ENCODE measurements around the gene JAZF1.
"Not testable (repeated sequence)": the region's sequence is repeated elsewhere in the genome, so short reads cannot be mapped to it uniquely, and the experiment has no call there.

Gene JAZF1

DNA sequence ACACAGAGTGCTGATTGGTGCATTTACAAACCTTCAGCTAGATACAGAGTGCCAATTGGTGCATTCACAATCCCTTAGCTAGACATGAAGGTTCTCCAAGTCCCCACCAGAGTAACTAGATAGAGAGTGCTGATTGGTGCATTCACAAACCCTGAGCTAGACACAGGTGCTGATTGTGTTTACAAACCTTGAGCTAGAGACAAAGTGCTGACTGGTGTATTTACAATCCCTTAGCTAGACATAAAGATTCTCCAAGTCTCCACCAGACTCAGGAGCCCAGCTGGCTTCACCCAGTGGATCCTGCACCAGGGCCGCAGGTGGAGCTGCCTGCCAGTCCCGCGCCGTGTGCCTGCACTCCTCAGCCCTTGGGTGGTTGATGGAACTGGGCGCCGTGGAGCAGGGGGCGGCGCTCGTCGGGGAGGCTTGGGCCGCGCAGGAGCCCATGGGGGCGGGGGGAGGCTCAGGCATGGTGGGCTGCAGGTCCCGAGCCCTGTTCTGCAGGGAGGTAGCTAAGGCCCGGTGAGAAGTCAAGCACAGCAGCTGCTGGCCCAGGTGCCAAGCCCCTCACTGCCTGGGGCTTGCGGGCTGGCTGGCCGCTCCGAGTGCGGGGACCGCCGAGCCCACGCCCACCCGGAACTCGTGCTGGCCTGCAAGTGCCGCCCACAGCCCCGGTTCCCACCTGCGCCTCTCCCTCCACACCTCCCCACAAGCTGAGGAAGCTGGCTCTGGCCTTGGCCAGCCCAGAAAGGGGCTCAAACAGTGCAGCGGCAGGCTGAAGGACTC is 323.7 kb downstream of the JAZF1 start:
- not testable (repeated sequence) for DNase-seq

GRCh38 chr7:27850531-27850930 is 330.1 kb downstream of the JAZF1 start:
- DNase-seq, result no peak

DNA sequence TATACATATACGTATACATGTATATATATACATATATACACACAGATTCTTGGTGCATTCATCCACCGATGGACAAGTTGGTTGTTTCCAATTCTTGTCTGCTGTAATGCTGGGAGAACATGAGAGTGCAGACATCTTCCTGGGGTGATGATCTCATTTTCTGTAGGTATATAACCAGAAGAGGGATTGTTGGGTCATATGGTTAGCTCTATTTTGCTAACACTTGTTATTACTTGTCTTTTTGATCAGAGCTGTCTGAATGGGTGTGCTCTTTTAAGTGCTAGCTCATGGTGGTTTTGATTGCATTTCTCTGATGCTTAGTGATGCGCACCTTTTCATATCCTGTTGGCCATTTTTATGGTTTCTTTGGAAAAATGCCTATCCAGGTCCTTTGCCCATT is 334.2 kb downstream of the JAZF1 start:
- DNase-seq, result no peak

- no peak for DNase-seq
Measured at GRCh38 chr7:27843584-27844305, 336.9 kb downstream of the JAZF1 start.

DNA sequence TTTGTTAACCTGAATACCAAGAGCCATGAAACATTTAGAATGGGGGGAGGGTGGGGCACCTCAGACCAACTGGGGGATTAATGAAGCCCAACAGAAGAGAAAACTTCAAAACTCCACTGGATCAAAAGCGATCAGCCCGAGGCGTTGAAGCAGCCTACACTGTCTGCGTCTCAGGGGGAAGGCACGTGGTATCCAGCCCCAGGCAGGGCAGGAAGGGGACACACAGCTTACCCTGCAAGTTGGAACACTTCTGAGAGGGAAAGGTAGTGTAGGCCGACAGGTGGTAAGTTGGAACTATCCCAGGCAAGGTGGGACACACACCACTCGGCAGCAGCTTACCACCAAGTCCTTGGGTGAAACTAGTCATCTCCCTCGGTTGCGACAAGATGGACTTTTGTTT is 337.7 kb downstream of the JAZF1 start:
- no peak for DNase-seq

DNA sequence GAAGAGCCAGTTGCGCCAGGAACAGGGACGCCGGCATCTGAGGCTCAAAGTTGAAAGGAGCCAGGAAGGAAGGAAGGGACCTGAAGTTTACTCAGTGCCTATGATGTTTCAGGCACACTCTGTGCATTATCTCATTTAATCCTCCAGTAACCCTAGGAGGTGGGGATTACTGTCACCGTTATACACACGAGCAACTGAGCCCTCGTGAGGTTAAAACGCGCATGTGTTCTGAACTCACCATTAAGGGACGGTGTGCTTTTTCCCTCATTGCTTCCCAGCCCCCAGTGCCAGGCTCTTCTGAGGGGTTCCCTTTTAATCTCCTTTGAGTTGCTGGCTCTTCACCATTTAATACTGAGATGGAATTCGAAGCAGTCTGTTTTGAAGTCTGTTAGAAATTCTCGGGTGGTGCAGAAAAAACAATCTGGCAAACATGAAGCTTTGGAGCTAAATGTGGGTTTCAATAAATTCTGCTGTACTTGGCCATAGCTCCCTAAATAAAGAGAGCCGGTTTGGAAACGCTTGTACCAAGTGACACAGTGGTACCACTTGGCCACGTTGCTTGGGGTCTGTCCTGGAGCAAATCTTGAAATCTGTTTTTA is 338.4 kb downstream of the JAZF1 start:
- no peak for DNase-seq

DNA sequence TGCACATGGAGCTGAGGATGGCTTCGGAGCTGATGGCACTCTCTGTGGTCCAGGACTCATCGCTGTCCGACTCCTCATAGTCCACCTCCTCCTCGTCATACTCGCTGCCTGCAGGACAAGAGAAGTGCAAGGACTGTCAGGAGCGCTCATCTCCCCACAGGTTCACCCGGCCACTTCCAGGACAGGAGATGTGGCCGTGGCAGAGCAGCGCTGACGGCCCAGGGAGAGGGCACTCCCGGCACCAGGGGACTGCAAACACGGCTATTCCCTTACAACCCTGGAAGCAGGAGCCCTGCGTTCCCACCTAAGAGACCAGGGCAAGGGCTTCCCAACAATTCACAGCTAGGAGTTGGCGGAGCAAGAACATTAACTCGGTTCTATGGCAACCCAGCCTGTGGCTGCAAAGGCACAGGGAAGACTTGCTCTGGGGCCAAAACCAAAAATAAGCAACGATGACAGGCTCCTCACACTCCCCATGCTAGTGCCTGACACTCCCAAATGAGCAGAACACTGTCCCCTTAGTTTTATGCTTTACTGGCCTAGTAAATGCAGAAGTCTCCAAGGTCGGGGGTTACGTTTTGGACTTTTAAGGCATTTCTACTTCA is 339.7 kb downstream of the JAZF1 start:
- no peak for DNase-seq

- no peak for DNase-seq
Measured at GRCh38 chr7:27840313-27840712, 340.3 kb downstream of the JAZF1 start.

DNA sequence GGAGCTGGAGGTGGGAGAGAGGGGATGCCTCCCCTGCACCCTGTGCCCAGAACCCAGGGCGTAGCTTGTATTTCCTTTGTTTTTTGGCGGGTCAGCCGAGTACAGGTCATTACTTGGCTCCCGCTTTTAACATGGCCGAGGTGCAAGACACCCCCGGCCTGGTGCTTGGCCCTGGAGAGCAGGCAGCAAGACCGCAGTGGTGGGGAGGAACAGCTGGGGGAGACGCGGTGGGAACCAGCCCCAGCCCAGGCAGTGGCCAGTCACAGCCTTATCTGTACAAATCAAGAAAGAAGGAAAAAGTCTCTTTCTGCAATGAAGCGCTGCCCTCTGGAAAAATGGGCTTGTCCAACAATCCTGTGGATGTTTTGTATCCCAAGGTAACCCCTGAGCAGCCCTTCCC is 341.5 kb downstream of the JAZF1 start:
- no peak for DNase-seq

- no peak for DNase-seq
Measured at GRCh38 chr7:27836536-27836935, 344.1 kb downstream of the JAZF1 start.

DNA sequence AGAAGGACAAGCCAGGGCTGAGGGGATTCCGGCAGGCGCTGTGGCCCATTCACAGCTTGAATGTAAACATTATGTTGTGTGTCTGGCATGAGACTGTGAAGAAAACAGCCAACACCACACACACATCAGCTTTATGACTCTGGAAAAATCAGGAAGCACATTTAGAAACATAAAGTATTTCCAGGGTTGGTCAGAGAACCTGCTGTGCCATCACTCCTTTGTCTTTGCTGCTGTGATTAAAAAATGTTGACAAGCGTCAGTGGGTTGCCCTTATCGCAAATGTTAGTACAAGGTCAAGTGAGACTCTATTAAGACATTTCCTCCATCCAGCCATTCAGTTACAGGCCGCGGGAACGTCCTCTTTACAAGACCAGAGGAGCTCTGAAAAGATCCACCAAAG is 345.2 kb downstream of the JAZF1 start:
- no peak for DNase-seq

- DNase-seq, result no peak
Measured at GRCh38 chr7:27834179-27834921, 346.2 kb downstream of the JAZF1 start.

DNA sequence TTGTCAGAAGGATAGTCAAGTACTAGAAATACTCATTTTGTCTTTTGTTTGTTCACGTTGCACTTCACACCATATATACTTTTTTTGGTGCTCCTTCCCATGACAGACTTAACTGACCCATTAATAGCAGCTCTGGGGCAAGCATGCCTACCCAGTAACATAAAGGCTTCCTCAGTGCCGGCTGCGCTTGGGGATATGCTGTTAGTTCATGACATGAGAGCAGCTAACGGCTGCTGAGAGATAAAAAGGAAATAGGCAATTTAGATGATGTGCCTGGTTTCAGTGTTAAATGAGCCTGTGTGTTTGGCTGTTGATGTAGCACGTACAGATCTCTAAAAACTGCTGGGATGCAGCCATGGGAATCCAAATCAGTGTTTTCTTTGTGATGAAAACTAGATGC is 354.2 kb downstream of the JAZF1 start:
- DNase-seq, result no peak

DNA sequence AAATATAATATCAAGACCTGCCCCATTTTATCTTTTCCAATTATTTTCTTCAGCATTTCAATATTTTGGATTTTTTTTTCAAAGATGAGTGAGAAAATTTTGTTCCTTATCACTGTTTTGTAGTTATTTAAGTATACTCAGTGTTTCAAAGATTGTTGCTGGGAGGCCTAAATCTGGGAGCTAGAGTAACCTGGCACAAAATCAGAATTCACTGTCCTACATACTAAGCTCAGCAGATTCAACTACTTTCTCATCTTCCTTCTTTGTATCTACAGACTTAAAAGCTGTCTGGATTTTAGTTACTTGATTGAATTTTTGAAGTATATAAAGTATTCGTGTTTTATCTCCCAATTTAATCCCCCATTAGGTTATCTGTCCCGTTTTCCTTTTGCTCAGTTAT is 354.7 kb downstream of the JAZF1 start:
- DNase-seq, result no peak

DNA sequence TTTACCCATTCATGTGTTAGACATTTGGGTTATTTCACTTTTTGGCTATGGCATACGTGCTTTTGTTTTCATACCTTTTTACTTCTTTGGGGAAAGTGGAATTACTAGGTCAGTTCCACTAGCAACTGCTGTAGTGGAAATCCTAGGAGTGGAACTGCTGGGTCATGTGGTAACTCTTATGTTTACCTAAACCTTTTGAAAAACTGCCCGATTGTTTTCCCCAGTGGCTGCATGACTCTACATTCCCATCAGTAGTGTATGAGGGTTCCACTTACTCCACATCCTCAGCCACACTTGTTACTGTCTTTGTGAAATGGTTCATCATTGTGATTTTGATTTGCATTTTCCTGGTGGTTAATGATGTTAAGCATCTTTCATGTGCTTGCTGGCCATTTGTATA is 358.4 kb downstream of the JAZF1 start:
- DNase-seq, result no peak

DNA sequence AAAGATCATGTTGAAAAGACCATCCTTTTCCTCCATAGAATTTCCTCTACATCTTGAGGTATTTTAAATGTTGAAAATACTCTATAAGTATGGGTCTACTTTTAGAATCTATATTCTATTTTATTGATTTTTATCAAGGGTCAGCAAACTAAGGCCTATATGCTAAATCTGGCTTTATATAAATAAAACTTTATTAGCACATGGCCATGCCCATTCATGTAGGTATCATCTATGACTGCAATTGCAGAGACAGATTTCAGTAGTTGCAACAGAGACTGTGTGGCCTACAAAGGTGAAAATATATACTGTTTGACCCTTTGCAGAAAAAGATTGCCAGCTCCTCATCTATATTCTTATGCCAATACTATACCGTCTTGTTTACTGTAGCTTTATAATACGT is 367.9 kb downstream of the JAZF1 start:
- DNase-seq, result no peak

GRCh38 chr7:27810186-27810585 is 370.4 kb downstream of the JAZF1 start:
- no peak for DNase-seq

- DNase-seq, result no peak
Measured at GRCh38 chr7:27808626-27809025, 372.0 kb downstream of the JAZF1 start.

DNA sequence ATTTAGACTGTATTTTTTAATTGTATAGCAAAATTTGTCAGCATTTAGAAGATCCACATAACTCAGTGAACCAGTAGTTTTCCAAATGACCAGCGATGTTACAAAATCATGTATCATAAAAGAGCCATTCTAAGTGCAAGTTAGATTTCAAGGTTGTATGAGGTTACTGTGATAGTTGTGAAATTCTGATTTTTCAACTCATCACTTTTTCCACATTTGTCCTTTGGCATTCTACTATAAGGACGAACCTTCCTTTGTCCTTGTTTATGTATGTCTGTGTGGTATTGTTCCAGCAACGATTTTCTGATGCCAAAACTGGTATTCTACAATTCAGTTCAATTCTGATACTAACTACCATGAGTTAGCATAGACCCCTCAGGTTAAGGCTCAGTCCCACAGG is 376.5 kb downstream of the JAZF1 start:
- DNase-seq, result no peak

DNA sequence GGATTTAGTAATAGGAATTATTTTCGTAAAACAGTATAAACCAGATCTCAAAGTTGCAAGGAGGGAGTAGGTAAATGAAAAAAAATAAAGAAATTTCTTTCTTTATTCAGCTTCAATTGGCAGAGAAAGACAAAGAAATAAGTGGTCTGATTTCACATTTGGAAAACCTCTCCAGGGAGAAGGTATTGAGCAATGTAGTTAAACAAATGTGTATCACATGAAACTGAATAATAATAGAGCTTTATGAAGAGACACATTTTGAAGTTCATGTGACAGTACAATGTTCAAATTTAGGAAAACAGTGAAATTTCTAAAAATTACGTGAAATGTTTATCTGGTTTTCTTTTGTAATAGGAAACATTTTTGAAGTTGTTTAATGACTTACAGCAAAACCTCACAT is 377.6 kb downstream of the JAZF1 start:
- DNase-seq, result no peak

DNA sequence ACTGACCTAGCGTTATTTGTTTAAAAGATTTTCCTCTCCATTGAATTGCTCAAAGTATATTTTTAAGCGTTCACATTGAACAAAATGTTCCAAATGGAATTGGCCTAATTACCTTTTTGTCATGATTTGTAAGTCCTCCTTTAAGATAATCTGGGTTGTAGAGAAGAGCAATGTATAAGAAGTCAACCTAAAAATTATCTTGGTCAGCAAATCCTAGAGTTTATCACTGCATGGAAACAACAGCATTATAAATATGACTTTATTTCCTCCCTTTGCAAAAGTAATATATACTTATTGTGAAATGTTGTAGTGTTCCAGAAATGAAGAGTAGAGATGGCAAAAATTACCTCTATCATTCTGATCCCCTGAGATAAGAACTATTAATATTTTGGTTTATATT is 381.4 kb downstream of the JAZF1 start:
- DNase-seq, result no peak

- no peak for DNase-seq
Measured at GRCh38 chr7:27795977-27796376, 384.6 kb downstream of the JAZF1 start.

- DNase-seq, result no peak
Measured at GRCh38 chr7:27793780-27794179, 386.8 kb downstream of the JAZF1 start.

Measured in NCI-H1105 treated with DMSO at 0.1 percent for 48 hours (cell line).